GM12801 (cell line): ENCODE measurements around the gene SORCS1.

ENCODE experiments used
- TF ChIP-seq, protein P1 (sequence below): IDR thresholded peaks from one replicate; pipeline ENCODE4 v1.5.1; 2011; ENCODE audit warnings: control low read depth; ENCODE audit not compliant: insufficient read length; ENCODE audit errors: extremely low read depth

The SORCS1 gene

DNA sequence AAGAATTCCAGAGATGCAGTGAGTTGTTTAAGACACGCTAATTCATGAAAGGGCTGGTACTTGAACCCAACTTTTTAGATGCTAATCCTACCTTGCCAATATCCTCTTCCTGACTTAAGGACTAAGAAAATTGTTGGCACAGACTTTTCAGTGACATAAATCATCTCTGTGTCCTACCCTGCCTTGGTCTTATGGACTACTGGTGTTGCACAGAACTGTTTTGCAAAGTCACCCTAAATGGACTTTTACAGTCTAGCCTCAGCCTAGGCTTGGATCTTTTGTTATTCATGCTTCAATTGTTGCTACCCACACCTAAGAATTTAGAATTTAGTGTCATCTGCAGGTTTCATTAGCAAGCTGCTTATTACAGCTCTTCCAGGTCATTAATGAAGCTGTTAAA lies 112.7 kb downstream of the SORCS1 start:
- TF ChIP-seq, protein P1, sequence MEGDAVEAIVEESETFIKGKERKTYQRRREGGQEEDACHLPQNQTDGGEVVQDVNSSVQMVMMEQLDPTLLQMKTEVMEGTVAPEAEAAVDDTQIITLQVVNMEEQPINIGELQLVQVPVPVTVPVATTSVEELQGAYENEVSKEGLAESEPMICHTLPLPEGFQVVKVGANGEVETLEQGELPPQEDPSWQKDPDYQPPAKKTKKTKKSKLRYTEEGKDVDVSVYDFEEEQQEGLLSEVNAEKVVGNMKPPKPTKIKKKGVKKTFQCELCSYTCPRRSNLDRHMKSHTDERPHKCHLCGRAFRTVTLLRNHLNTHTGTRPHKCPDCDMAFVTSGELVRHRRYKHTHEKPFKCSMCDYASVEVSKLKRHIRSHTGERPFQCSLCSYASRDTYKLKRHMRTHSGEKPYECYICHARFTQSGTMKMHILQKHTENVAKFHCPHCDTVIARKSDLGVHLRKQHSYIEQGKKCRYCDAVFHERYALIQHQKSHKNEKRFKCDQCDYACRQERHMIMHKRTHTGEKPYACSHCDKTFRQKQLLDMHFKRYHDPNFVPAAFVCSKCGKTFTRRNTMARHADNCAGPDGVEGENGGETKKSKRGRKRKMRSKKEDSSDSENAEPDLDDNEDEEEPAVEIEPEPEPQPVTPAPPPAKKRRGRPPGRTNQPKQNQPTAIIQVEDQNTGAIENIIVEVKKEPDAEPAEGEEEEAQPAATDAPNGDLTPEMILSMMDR, result no peak

DNA sequence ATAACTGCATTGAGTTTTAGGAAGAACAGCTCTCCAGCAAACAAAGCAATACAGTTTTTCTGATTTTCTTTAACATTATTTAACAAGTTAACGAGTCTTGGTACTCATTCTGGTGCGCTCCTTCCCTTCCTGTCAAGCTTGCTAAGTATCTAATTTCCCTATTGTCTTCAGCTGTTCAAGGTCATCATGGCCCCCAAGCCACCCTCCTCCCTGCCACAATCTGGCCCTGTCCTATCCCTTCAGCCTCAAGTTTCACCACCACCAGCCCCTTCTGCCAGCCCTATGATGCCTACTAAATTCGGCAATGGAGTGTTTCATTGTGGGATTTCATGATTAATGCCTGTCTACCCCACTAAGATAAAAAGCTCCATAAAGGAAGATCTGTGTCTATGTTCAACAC lies 121.0 kb downstream of the SORCS1 start:
- TF ChIP-seq, protein P1, result no peak

DNA sequence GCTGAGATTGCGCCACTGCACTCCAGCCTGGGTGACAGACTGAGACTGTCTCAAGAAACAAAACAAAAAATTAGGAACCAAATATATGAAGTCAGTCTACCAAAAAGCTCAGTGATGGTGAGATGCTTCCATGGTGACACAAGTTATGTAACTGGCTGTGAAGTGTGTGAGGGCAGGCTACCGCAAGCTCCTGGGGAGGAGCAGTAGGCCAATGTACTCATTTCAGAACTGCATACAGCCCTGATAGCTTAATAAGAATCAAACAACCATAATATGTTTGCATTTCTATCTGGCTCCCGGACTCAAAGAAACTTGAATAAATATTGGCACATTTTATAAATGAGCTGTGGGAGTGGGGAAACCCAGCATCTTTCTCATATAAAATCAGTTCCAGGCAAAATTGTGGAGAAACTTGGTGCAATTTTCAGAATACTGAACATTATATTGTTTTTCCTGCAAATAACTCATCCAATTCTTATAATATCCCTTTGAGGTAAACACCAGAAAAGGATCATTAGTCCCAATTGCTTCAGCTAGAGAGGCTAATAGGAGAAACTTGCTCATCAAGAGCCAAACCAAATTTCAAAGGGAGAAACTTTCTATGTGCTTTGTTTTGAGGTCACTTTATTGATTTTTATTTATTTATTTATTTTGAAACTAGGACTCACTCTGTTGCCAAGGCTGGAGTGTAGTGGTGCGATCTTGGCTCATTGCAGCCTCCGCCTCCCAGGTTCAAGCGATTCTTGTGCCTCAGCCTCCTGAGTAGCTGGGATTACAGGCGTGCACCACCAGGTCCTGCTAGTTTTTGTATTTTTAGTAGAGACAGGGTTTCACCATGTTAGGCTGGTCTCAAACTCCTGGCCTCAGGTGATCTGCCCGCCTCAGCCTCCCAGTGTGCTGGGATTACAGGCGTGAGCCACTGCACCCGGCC lies 127.0 kb downstream of the SORCS1 start:
- TF ChIP-seq, protein P1, result no peak

DNA sequence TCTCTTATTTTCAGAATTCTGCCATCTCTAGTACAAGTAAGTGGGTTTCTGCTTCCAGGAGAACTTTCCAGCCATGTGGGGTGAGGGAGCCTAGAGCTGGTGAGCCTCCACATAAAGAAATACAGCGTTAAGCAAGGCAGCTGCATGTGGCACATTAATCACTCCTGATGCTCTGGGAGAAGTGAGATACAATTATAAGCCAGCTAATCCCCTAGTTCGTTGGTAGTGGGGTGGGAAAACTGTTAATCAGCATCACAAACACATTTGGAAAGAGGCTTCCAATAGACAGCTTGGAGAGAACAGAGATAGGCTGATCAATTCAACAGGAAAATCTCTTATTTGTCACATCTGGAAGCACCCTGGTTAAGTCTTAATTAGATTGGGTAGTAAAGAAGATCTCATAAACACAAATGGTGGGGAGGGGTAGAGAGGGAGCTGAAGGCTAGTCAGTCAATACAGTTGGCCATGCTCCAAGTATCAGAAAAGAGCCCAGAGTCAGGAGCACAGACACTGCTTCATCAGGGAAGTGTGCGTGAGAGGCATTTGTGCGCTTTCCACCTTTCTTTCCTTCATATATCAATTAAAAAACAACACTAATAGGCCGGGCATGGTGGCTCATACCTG lies 130.6 kb downstream of the SORCS1 start:
- TF ChIP-seq, protein P1, result no peak

DNA sequence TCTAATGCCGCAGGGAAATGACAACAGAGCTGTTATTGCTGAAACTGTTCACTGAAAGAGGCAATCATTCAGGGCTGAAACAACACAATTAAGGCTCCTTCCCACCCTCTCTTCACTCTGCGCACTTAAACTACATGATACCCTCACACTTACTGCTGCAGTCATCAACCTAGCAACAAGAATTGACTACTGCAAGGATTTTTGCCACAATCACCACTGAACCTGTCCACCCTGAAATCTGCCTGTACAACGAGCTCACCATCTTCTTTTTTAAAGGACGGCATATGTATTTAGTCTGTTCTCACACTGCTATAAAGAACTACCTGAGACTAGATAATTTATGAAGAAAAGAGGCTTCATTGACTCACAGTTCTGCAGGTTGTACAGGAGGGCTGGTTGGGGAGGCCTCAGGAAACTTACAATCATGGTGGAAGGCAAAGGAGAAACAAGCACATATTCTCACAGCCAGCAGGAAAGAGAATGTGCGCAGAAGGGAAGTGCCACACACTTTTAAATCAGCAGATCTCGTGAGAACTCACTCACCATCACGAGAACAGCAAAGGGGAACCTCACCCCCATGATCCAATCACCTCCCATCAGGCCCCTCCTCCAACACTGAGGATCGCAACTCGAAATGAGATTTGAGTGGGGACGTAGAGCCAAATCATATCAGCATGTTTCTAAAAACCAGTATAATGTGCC lies 131.7 kb downstream of the SORCS1 start:
- TF ChIP-seq, protein P1, result no peak

DNA sequence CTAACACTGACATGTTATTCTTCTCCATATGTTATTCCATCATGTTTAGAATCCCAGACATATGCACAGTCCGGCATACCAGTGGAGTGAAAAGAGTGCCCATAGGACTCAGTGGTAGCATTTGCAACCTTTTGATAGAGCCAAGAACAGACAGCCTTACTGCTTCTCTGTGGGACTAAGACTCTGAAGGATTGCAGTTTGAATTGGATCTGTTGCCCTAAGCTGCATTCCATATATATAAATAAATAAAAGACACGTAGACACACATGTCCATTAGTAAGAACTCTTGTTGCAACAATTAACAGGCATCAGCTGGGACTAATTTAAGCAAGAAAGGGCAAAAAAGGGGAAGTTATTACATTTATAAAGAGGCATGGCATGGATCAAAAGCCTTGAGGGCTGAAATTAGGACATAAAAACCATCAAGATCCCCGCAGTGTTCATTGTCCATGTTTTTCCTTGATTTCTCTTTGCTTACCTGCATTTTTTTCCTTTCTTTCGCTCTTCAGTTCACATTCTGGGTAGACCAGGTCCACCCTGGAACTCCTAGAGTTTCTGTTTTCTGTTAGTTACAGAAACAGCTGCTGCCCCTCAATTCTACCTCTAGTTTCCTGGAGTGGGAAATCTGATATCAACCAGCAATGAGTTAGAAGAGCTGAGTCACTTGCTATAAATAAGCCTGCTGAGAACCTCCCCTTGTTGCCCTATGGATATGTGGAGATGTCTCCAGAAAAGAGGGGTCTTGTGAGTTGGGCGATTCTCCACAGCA lies 132.4 kb downstream of the SORCS1 start:
- TF ChIP-seq, protein P1, result no peak
